ENCODE results near the gene PTPN14. TPM values are rescaled to one million over a fixed set of nuclear protein-coding genes. Genes with fewer than 3 reads are reported as not detected.

PTPN14 gene
- total and polyA plus RNA-seq, 8 donors = 14.9 to 38.0 (median 17.9) TPM

- Histone ChIP-seq H3K4me1 (peaks cover 0 to 6% of the 10 kb centered on the region in 2 donors), H3K27ac (peak overlapping the region; percentile 57 to 72), H3K36me3 (no peaks in the 10 kb centered on the region), H3K4me3 (no peak overlapping the region), H3K27me3 (no peaks in the 10 kb centered on the region), H3K9me3 (no peaks in the 10 kb centered on the region)
- peak; percentile 64 for ATAC-seq
- TF ChIP-seq CTCF (IDR thresholded peaks at IDR 0.05) = no peak
- intact Hi-C loops (cut with DNase I) = no loop called here
- DNase-seq = peak in 1 of 4 donors; percentile 41
Measured at GRCh38 chr1:214476229-214476985, 75.0 kb downstream of the PTPN14 start.

GRCh38 chr1:214475746-214476145 lies 75.7 kb downstream of the PTPN14 start:
- Histone ChIP-seq H3K36me3 (no peaks in the 10 kb centered on the region), H3K4me1 (peaks cover 0 to 6% of the 10 kb centered on the region in 2 donors)

GRCh38 chr1:214475331-214475730 lies 76.1 kb downstream of the PTPN14 start:
- intact Hi-C loops (cut with DNase I) = no loop called here
- no peaks in the 10 kb centered on the region for H3K9me3 ChIP-seq
- H3K36me3 ChIP-seq = no peaks in the 10 kb centered on the region
- ATAC-seq = no peak
- DNase-seq = no peak
- H3K27me3 ChIP-seq = no peaks in the 10 kb centered on the region
- no peak overlapping the region for H3K27ac ChIP-seq
- peaks cover 0 to 6% of the 10 kb centered on the region in 2 donors for H3K4me1 ChIP-seq
- H3K4me3 ChIP-seq = no peak overlapping the region
- TF ChIP-seq CTCF (IDR thresholded peaks at IDR 0.05) = no peak

More at GRCh38 chr1:214475746-214476145, 75.7 kb downstream of the PTPN14 start:
- no peak for TF ChIP-seq CTCF (IDR thresholded peaks at IDR 0.05)
- ATAC-seq (no peak), DNase-seq (no peak)
- no peaks in the 10 kb centered on the region for H3K27me3 ChIP-seq
- no peak overlapping the region for H3K27ac ChIP-seq
- no peak overlapping the region for H3K4me3 ChIP-seq
- intact Hi-C loops (cut with DNase I) = no loop called here
- no peaks in the 10 kb centered on the region for H3K9me3 ChIP-seq

- Histone ChIP-seq H3K27me3 (no peaks in the 10 kb centered on the region), H3K27ac (no peak overlapping the region), H3K9me3 (no peaks in the 10 kb centered on the region), H3K4me3 (no peak overlapping the region), H3K36me3 (no peaks in the 10 kb centered on the region), H3K4me1 (peaks cover 0 to 6% of the 10 kb centered on the region in 2 donors)
- DNase-seq (no peak), ATAC-seq (no peak)
- no peak for TF ChIP-seq CTCF (IDR thresholded peaks at IDR 0.05)
- intact Hi-C loops (cut with DNase I) = no loop called here
Measured at GRCh38 chr1:214474467-214474866, 76.9 kb downstream of the PTPN14 start.

GRCh38 chr1:214473862-214474261 lies 77.5 kb downstream of the PTPN14 start:
- no peak overlapping the region for H3K27ac ChIP-seq
- no peaks in the 10 kb centered on the region for H3K9me3 ChIP-seq
- H3K27me3 ChIP-seq = no peaks in the 10 kb centered on the region
- DNase-seq = no peak
- H3K4me1 ChIP-seq = peaks cover 0 to 6% of the 10 kb centered on the region in 2 donors
- no peaks in the 10 kb centered on the region for H3K36me3 ChIP-seq
- no peak for TF ChIP-seq CTCF (IDR thresholded peaks at IDR 0.05)
- intact Hi-C loops (cut with DNase I) = no loop called here
- no peak for ATAC-seq
- H3K4me3 ChIP-seq = no peak overlapping the region
